Testis (tissue), 3 donors: ENCODE results near the gene HLA-DQB1. TPM values are rescaled to one million over a fixed set of nuclear protein-coding genes. Genes with fewer than 3 reads are reported as not detected.
"Not testable (repeated sequence)": the region's sequence is repeated elsewhere in the genome, so short reads cannot be mapped to it uniquely, and the experiment has no call there.

Experiments used
- DNase-seq: peaks from one replicate; pipeline ENCODE4 v3.0.0-alpha.2; 2019
- H3K27ac ChIP-seq, 2 donors: fragments of 200-600 bp; sonication (generic); one replicate each; pipeline ENCODE4 v1.5.1; 2019
- H3K27me3 ChIP-seq: fragments of 200-600 bp; sonication (generic); one replicate; pipeline ENCODE4 v1.5.1; 2019
- H3K36me3 ChIP-seq: fragments of 200-600 bp; sonication (generic); one replicate; pipeline ENCODE4 v1.5.1; 2017; ENCODE audit warnings: low read depth; ENCODE audit errors: missing control alignments
- H3K4me1 ChIP-seq: fragments of 200-600 bp; sonication (generic); one replicate; pipeline ENCODE4 v1.5.1; 2019
- H3K4me3 ChIP-seq, 2 donors: fragments of 200-600 bp; sonication (generic); one replicate each; pipeline ENCODE4 v1.5.1; 2017 to 2019
- H3K9me3 ChIP-seq: fragments of 200-600 bp; sonication (generic); one replicate; pipeline ENCODE4 v1.5.1; 2017
- POLR2A ChIP-seq: fragments of 450-650 bp; IDR thresholded peaks from one replicate; pipeline ENCODE4 v1.6.1; 2017; ENCODE audit warnings: antibody characterized with exemption, mild to moderate bottlenecking, moderate library complexity
- WGBS, 2 donors: methylation state at CpG; one replicate each; pipeline ENCODE4 v1.1.5; 2018; 5-methylcytosine and 5-hydroxymethylcytosine counted together
- intact Hi-C: fragments of 100-400 bp; cut with DNase I; formaldehyde crosslinking; loops from one replicate; pipeline ENCODE4 v1.15.1; 2023; ENCODE audit warnings: low total_unique reads
- polyA plus RNA-seq: library from polyadenylated mRNA; stranded (reverse); fragments of 350-450 nt; fragmentation: Illumina TruSeq; extraction: RNeasy Lipid Tissue Mini Kit (QIAGEN cat#74804); gene quantifications from one replicate; pipeline ENCODE4 v1.2.3, GENCODE V29; 2014; ENCODE audit warnings: low read depth, low replicate concordance; ENCODE audit not compliant: insufficient read depth
- total RNA-seq, 2 donors: library from RNA; depleted of rRNA; stranded (reverse); fragments of >200 nt; gene quantifications; one replicate each; pipeline ENCODE4 v1.2.3, GENCODE V29; 2016
- TF ChIP-seq, protein P1 (sequence below), 3 experiments: fragments of 450-650 bp in 2 of 3; fragments of 200-600 bp in 1 of 3; sonication (generic) in 1 of 3; IDR thresholded peaks; one replicate each; pipeline ENCODE4 v1.5.1; 2016 to 2019; ENCODE audit warnings: antibody characterized with exemption in 3 of 3, mild to moderate bottlenecking in 2 of 3, moderate library complexity in 1 of 3

HLA-DQB1 gene
- total and polyA plus RNA-seq, 3 donors from 2014 or later, result 0.08 to 7.7 (median 1.7) TPM

DNA sequence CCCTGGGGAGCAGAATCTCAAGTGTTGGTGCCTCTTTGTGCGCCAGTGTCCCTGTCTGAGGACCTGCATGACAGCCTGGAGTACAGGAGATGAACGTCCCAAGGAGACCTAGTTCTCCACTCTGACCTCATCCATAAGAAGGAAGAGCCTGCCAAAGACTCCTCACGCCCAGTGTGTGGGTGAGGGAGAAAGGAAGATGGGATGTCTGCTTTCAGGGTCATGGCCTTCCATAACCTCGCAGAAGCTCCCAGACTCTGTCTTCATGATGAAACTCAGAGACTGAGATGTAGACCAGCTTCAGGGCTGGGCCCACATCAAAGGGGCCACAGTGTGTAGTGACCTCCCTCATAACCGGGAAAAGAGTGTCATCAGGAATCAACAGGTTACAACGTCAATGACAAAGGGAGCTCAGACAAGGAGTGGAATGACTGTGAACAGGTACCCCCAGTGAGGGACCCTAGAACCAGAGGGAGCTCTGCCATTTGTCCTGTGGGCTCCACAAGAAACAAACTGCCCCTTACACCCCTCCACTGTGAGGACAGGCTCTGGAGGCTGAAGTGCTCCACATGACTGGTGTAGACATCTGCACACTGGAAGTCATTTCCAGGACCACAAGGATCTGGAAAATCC lies 8.1 kb downstream of the HLA-DQB1 start:
- 42 to 85% methylated on average over 5 of the region's 6 CpGs for WGBS, 2 donors
- intact Hi-C loops, result no loop called here

DNA sequence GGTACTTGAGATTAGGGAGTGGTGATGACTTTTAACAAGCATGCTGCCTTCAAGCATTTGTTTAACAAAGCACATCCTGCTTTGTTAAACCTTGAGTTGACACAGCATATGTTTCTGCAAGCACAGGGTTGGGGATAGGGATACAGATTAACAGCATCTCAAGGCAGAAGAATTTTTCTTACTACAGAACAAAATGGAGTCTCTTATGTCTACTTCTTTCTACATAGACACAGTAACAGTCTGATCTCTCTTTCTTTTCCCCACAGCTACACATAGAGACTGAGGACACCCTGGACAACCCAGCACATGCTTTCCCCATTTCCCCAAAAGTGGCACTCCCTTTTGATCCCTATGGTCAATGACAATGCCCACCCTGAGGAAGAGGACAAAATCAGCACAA lies 8.6 kb downstream of the HLA-DQB1 start:
- H3K9me3 ChIP-seq, intact Hi-C loops, H3K27ac ChIP-seq, H3K4me3 ChIP-seq, H3K27me3 ChIP-seq, DNase-seq, H3K4me1 ChIP-seq, H3K36me3 ChIP-seq: not testable (repeated sequence)

More for the DNA sequence above, 8.1 kb downstream of the HLA-DQB1 start:
- no peak for DNase-seq
- no peaks in the 10 kb centered on the region for H3K36me3 ChIP-seq
- no peak overlapping the region for H3K27ac ChIP-seq
- TF ChIP-seq, protein P1, sequence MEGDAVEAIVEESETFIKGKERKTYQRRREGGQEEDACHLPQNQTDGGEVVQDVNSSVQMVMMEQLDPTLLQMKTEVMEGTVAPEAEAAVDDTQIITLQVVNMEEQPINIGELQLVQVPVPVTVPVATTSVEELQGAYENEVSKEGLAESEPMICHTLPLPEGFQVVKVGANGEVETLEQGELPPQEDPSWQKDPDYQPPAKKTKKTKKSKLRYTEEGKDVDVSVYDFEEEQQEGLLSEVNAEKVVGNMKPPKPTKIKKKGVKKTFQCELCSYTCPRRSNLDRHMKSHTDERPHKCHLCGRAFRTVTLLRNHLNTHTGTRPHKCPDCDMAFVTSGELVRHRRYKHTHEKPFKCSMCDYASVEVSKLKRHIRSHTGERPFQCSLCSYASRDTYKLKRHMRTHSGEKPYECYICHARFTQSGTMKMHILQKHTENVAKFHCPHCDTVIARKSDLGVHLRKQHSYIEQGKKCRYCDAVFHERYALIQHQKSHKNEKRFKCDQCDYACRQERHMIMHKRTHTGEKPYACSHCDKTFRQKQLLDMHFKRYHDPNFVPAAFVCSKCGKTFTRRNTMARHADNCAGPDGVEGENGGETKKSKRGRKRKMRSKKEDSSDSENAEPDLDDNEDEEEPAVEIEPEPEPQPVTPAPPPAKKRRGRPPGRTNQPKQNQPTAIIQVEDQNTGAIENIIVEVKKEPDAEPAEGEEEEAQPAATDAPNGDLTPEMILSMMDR (IDR thresholded peaks at IDR 0.05), result no peak
- TF ChIP-seq POLR2A, result no peak
- H3K27me3 ChIP-seq, result no peaks in the 10 kb centered on the region
- no peaks in the 10 kb centered on the region for H3K4me1 ChIP-seq
- H3K4me3 ChIP-seq, result no peak overlapping the region
- H3K9me3 ChIP-seq, result no peaks in the 10 kb centered on the region

DNA sequence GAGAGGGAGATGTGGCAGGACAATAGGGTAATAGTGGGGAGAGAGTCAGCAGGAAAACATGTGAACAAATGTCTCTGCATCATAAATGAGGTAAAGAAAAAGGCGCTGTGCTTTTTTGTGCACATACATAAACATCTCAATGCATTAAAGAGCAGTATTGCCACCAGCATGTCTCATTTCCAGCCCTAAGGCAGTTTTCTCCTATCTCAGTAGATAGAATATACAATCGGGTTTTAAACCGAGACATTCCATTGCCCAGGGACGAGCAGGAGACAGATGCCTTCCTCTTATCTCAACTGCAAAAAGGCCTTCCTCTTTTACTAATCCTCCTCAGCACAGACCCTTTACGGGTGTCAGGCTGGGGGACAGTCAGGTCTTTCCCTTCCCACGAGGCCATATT lies 9.1 kb downstream of the HLA-DQB1 start:
- H3K36me3 ChIP-seq, result not testable (repeated sequence)

DNA sequence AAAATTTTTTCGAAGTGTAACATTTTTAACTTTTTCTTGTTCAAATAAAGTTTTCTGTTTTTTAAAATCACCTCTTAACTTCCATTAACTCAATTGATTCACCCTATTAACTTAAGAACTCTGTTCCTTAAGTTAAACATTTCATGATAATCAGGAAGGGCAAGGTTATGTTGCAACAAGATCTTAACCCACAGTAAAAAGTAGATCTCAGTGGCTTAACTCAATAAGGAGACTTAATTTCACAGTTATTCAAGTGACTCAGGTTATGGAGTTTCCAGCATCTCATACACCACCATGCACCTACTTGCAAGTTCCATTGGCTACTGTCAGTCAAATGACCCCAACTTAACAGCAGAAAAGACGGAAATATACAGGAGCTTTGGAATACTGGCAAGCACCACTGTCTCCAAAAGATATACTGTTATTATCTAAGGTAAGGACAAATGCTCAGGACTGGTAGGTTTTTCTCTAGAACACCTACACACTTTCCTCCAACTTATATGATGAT lies 11.2 kb downstream of the HLA-DQB1 start:
- H3K4me1 ChIP-seq, result no peaks in the 10 kb centered on the region
- H3K9me3 ChIP-seq, result no peaks in the 10 kb centered on the region
- no peak overlapping the region for H3K27ac ChIP-seq
- H3K27me3 ChIP-seq, result no peaks in the 10 kb centered on the region
- H3K36me3 ChIP-seq, result no peaks in the 10 kb centered on the region
- intact Hi-C loops, result no loop called here
- no peak for DNase-seq
- WGBS, 2 donors, result 0 to 55% methylated on average over 2 of the region's 2 CpGs
- TF ChIP-seq, protein P1 (IDR thresholded peaks at IDR 0.05), result no peak
- no peak for TF ChIP-seq POLR2A
- no peak overlapping the region for H3K4me3 ChIP-seq

More for the DNA sequence above, 9.1 kb downstream of the HLA-DQB1 start:
- DNase-seq, H3K4me3 ChIP-seq, intact Hi-C loops, H3K27ac ChIP-seq, H3K4me1 ChIP-seq, H3K9me3 ChIP-seq, H3K27me3 ChIP-seq: not testable (repeated sequence)
- 42% methylated on average over 6 of the region's 6 CpGs; no CpG with 5 or more reads in 1 of the 2 donors for WGBS, 2 donors

DNA sequence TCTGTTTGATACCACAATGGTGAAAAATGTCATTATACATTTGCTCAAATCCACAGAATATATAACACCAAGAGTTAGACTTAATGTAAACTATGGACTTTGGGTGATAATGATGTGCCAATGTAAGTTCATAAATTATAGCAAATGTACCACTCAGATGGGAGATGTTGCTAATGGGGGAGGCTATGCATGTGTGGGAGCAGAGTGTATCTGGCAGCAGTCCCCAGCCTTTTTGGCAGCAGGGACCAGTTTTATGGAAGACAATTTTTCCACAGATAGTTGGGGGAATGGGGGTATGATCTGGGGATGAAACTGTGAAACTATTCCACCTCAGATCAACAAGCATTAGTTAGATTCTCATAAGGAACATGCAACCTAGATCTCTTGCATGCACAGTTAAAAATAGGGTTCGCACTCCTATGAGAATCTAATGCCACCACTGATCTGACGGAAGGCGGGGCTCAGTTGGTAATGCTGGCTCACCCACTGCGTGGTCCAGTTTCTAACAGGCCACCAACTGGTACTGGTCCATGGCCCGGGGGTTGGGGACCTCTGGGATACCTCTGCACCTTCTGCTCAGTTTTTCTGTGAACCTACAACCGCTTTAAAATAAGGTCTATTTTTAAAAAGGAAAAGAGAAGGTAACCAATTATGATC lies 21.3 kb downstream of the HLA-DQB1 start:
- H3K4me3 ChIP-seq, result no peak overlapping the region
- WGBS, 2 donors, result 50 to 82% methylated on average over 4 to 6 of the region's 6 CpGs
- no peaks in the 10 kb centered on the region for H3K27me3 ChIP-seq
- TF ChIP-seq, protein P1 (IDR thresholded peaks at IDR 0.05), result no peak
- no peak for TF ChIP-seq POLR2A
- no peak overlapping the region for H3K27ac ChIP-seq
- no peaks in the 10 kb centered on the region for H3K9me3 ChIP-seq
- no peaks in the 10 kb centered on the region for H3K36me3 ChIP-seq
- no peaks in the 10 kb centered on the region for H3K4me1 ChIP-seq
- DNase-seq, result no peak
- intact Hi-C loops, result no loop called here
